Amniotic stem cell (primary cell): Measurements from ENCODE around the gene UCK2.

Experiments
- DNase-seq: peaks from one replicate; lab custom pipeline; 2025; lab: John Stamatoyannopoulos, UW

UCK2 gene

DNA sequence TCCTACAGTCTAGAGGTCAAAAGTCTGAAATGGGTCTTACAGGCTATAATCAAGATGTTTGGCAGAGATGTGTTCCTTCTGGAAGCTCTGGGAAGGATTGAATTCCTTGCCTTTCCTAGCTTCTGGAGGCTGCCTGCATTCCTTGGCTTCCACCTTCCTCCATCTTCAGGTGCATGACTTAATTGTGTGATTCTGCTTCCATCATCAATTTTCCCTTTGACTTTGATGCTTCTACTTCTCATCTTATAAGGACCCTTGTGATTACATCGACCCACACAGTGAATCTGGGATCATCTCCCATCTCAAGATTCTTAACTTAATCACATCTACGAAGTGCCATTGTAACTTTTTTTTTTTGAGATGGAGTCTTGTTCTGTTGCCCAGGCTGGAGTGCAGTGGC is 111.4 kb downstream of the UCK2 start:
- DNase-seq = no peak

DNA sequence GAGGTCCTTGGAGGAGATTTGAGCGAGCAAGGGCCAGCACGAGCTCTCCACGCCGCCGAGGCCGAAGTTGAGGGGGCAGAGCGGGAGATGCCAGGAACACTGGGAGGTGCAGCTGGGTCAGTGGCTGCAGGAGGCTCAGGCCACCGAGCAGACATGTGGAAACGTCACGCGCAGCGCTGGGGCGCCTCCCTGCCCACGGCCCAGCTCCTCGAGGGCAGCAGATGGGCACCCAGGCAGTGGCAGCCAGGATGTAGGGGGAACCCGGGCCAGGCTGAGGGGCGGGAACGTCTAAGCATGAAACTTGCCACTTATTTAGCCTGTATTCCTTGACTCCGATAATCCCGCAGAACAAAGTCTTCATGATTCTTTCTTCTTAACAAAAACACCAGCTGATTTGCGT is 114.1 kb downstream of the UCK2 start:
- DNase-seq = no peak

- DNase-seq = no peak
These were observed 114.6 kb downstream of the UCK2 start for GRCh38 chr1:165942062-165942461.

GRCh38 chr1:165942927-165943597 is 115.6 kb downstream of the UCK2 start:
- DNase-seq = no peak

- no peak for DNase-seq
These were observed 118.5 kb downstream of the UCK2 start for GRCh38 chr1:165945911-165946310.

GRCh38 chr1:165947797-165948455 is 120.5 kb downstream of the UCK2 start:
- no peak for DNase-seq

DNA sequence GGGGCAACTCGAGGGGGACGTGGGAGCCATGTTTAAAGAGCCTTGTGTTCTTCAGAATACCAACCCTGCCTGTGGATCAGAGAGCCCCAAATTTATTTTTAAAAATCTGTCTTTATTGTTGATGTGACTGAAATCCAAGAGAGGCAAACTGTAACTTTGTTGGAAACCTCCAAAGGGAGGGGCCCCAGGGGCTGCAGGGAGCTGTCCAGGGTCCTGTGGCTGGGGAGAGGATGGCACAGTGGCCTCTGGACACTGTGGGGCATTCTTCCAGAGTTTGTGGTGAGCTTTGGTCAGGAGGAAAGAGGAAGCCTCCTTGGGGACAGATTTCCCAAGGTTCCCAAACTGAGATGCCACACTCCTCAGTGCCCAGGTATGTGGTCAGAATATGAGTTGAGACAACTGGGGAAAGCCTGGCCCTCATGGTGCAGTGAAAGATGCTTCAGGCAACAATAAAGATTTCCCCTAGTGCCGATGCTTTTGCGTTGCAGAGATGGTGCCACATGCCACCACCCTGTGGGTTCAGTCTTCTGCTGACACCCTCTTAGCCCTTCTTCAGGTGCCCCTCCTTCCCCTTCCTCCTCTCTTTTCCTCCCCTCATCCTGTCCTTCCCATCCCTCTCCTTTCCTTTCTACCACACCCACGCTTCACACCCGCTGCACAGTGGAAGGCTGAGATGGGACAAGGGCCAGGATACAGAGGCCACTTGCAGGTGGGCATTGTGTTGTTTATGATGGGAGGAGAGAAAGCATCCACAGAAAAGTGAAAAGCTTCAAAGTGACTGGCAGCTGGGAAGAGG is 122.1 kb downstream of the UCK2 start:
- no peak for DNase-seq

- no peak for DNase-seq
These were observed 127.5 kb downstream of the UCK2 start for GRCh38 chr1:165954940-165955339.

- no peak for DNase-seq
These were observed 130.9 kb downstream of the UCK2 start for GRCh38 chr1:165958306-165958705.

DNA sequence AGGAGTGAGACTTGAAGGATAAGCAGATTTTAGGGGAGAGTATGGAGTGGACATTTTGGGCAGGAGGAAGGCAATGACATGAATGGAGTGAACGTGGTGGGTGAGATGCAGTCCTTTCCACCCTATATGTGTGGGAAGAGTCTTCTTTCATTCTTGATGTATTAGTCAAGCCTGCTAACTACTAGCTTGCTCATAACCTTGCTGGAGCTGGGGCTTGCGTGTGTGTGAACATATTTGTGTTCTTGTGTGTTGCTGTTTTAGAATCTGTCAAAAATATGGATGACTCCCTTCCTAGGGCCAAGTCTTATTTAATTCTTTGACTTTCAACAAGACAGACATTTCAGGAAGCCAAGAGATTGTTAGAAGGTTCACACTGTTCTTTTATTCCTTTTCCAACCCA is 132.7 kb downstream of the UCK2 start:
- DNase-seq = no peak

DNA sequence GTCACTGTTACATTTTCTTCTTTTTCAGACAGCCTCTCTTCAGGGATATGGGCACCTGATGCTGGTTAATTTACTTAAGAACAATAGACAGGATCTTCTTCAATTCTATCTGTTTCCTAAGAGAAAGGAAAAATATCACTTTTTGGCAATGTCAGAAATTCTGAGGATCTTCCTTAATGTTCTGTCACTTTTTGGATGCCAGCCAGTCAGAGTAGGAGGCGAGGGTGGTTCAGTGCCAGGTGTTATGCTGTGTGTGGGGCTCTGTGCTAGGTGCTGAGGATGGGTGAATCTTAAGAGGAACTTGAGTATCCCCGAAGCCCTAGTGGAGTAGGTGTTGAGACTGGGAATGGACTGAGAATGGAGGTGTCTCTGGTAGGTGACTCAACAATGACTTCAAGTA is 133.5 kb downstream of the UCK2 start:
- no peak for DNase-seq
